Coronary artery (tissue), 2 donors: Measurements from ENCODE around the gene FRG2B.
"Not testable (repeated sequence)": the region's sequence is repeated elsewhere in the genome, so short reads cannot be mapped to it uniquely, and the experiment has no call there.

Source experiments
- DNase-seq: peaks from one replicate; pipeline ENCODE4 v3.0.0-alpha.2; 2017; ENCODE audit warnings: low spot score
- H3K27ac ChIP-seq, 2 donors: fragments of 200-600 bp; sonication (generic); one replicate each; pipeline ENCODE4 v1.5.1; 2016 to 2019
- H3K4me3 ChIP-seq: fragments of 200-600 bp; sonication (generic); 2 replicates; pipeline ENCODE4 v1.5.1; 2016; ENCODE audit warnings: mild to moderate bottlenecking, moderate library complexity
- CTCF ChIP-seq: fragments of 200-600 bp; sonication (generic); IDR thresholded peaks from one replicate; pipeline ENCODE4 v1.5.1; 2019; ENCODE audit warnings: antibody characterized with exemption

FRG2B gene

GRCh38 chr10:133626695-133627094, at the start of gene FRG2B:
Gene FRG2B (minus strand): TSS chr10:133626795. CDS start chr10:133626742, 53 bp downstream.
- not testable (repeated sequence) for H3K4me3 ChIP-seq, H3K27ac ChIP-seq, DNase-seq

- H3K4me3 ChIP-seq, DNase-seq: not testable (repeated sequence)
Observed at GRCh38 chr10:133667446-133667845, 40.9 kb upstream of the FRG2B start.

GRCh38 chr10:133663544-133664160, 37.1 kb upstream of the FRG2B start:
- not testable (repeated sequence) for H3K27ac ChIP-seq, DNase-seq, H3K4me3 ChIP-seq

More at GRCh38 chr10:133667446-133667845, 40.9 kb upstream of the FRG2B start:
- not testable (repeated sequence) for H3K27ac ChIP-seq

GRCh38 chr10:133661122-133661521, 34.5 kb upstream of the FRG2B start:
- H3K4me3 ChIP-seq, DNase-seq, H3K27ac ChIP-seq: not testable (repeated sequence)

GRCh38 chr10:133660516-133660915, 33.9 kb upstream of the FRG2B start:
- H3K4me3 ChIP-seq, DNase-seq, H3K27ac ChIP-seq: not testable (repeated sequence)

GRCh38 chr10:133657276-133657675, 30.7 kb upstream of the FRG2B start:
- DNase-seq, H3K27ac ChIP-seq, H3K4me3 ChIP-seq: not testable (repeated sequence)

GRCh38 chr10:133648872-133649455, 22.4 kb upstream of the FRG2B start:
- not testable (repeated sequence) for H3K27ac ChIP-seq

GRCh38 chr10:133647075-133647748, 20.6 kb upstream of the FRG2B start:
- DNase-seq, H3K27ac ChIP-seq, H3K4me3 ChIP-seq: not testable (repeated sequence)

More at GRCh38 chr10:133648872-133649455, 22.4 kb upstream of the FRG2B start:
- not testable (repeated sequence) for DNase-seq, H3K4me3 ChIP-seq

GRCh38 chr10:133637846-133638235, 11.2 kb upstream of the FRG2B start:
- H3K4me3 ChIP-seq, H3K27ac ChIP-seq, DNase-seq: not testable (repeated sequence)

GRCh38 chr10:133637202-133637845, 10.7 kb upstream of the FRG2B start:
- not testable (repeated sequence) for H3K4me3 ChIP-seq, H3K27ac ChIP-seq, DNase-seq

GRCh38 chr10:133630723-133631249, 4.2 kb upstream of the FRG2B start:
- H3K4me3 ChIP-seq, DNase-seq, H3K27ac ChIP-seq: not testable (repeated sequence)

GRCh38 chr10:133622544-133622943, 4.1 kb downstream of the FRG2B start:
- not testable (repeated sequence) for DNase-seq, H3K27ac ChIP-seq, H3K4me3 ChIP-seq

GRCh38 chr10:133618851-133619250, 7.7 kb downstream of the FRG2B start:
- Histone ChIP-seq H3K4me3 (no peak overlapping the region), H3K27ac (no peak overlapping the region)
- no peak for TF ChIP-seq CTCF
- DNase-seq = no peak
